NCI-H2196 treated with DMSO at 0.1 percent for 48 hours (cell line): ENCODE results near the gene GFOD1.
"Not testable (repeated sequence)": the region's sequence is repeated elsewhere in the genome, so short reads cannot be mapped to it uniquely, and the experiment has no call there.

ENCODE experiments used
- DNase-seq: peaks from one replicate; lab custom pipeline; 2025; ENCODE audit not compliant: unreplicated experiment; lab: John Stamatoyannopoulos, UW

GFOD1 gene

GRCh38 chr6:13466304-13467215 lies 20.8 kb downstream of the GFOD1 start:
- no peak for DNase-seq

- DNase-seq: no peak
Measured at GRCh38 chr6:13465734-13466133, 21.7 kb downstream of the GFOD1 start.

- no peak for DNase-seq
Measured at GRCh38 chr6:13463941-13464340, 23.5 kb downstream of the GFOD1 start.

GRCh38 chr6:13463328-13463717 lies 24.1 kb downstream of the GFOD1 start:
- DNase-seq: no peak

- no peak for DNase-seq
Measured at GRCh38 chr6:13462458-13463327, 24.7 kb downstream of the GFOD1 start.

GRCh38 chr6:13461805-13462204 lies 25.6 kb downstream of the GFOD1 start:
- DNase-seq: no peak

- DNase-seq: no peak
Measured at GRCh38 chr6:13461307-13461706, 26.1 kb downstream of the GFOD1 start.

GRCh38 chr6:13460289-13460688 lies 27.1 kb downstream of the GFOD1 start:
- not testable (repeated sequence) for DNase-seq

- DNase-seq: no peak
Measured at GRCh38 chr6:13457577-13457976, 29.8 kb downstream of the GFOD1 start.

- no peak for DNase-seq
Measured at GRCh38 chr6:13455552-13455966, 31.8 kb downstream of the GFOD1 start.

GRCh38 chr6:13454286-13455221 lies 32.8 kb downstream of the GFOD1 start:
- DNase-seq: no peak

- peak; percentile 34 for DNase-seq
Measured at GRCh38 chr6:13453771-13454251, 33.6 kb downstream of the GFOD1 start.

GRCh38 chr6:13453153-13453552 lies 34.2 kb downstream of the GFOD1 start:
- DNase-seq: no peak

GRCh38 chr6:13452346-13453117 lies 34.9 kb downstream of the GFOD1 start:
- no peak for DNase-seq

- DNase-seq: no peak
Measured at GRCh38 chr6:13451181-13451895, 36.1 kb downstream of the GFOD1 start.

- no peak for DNase-seq
Measured at GRCh38 chr6:13450628-13451027, 36.8 kb downstream of the GFOD1 start.

GRCh38 chr6:13447949-13448724 lies 39.3 kb downstream of the GFOD1 start:
- no peak for DNase-seq

GRCh38 chr6:13446381-13446780 lies 41.0 kb downstream of the GFOD1 start:
- DNase-seq: no peak

- DNase-seq: no peak
Measured at GRCh38 chr6:13445744-13446115, 41.7 kb downstream of the GFOD1 start.
